Smooth muscle cell of the brain vasculature (primary cell): ENCODE data around the gene MC5R.
"Not testable (repeated sequence)": the region's sequence is repeated elsewhere in the genome, so short reads cannot be mapped to it uniquely, and the experiment has no call there.

ENCODE experiments used
- DNase-seq: peaks from one replicate; pipeline ENCODE4 v3.0.0-alpha.2; 2012; ENCODE audit warnings: low read depth, low spot score

Gene MC5R

GRCh38 chr18:13849791-13850190 is 25.8 kb downstream of the MC5R start:
- DNase-seq, result no peak

GRCh38 chr18:13862898-13863297 is 38.9 kb downstream of the MC5R start:
- DNase-seq, result not testable (repeated sequence)

GRCh38 chr18:13868501-13869271 is 44.7 kb downstream of the MC5R start:
- no peak for DNase-seq

- DNase-seq, result no peak
Observed at GRCh38 chr18:13871701-13872100, 47.8 kb downstream of the MC5R start.

GRCh38 chr18:13872373-13872772 is 48.4 kb downstream of the MC5R start:
- DNase-seq, result no peak

- DNase-seq, result no peak
Observed at GRCh38 chr18:13872932-13873331, 49.0 kb downstream of the MC5R start.

GRCh38 chr18:13874558-13874957 is 50.6 kb downstream of the MC5R start:
- DNase-seq, result no peak
